Measurements from ENCODE around the gene TRIM25.

DNA sequence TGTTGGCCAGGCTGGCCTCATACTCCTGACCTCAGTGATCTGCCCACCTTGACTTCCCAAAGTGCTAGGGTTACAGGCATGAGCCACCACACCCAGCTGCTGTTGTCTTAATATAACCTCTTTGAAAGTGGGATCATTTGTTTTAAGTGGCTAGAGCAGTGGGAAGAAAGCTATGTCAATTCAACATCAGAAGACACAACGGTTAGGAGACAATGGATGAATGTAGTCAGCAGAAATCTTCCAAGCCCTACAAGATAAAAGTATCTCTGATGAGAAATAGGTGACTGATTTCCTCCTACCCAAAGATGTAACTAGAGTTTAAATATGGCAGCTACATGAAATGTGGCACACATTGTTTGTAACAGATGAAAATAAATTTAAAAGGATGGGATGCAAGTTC lies 20.0 kb upstream of the TRIM25 start:
- TF ChIP-seq, protein P1, sequence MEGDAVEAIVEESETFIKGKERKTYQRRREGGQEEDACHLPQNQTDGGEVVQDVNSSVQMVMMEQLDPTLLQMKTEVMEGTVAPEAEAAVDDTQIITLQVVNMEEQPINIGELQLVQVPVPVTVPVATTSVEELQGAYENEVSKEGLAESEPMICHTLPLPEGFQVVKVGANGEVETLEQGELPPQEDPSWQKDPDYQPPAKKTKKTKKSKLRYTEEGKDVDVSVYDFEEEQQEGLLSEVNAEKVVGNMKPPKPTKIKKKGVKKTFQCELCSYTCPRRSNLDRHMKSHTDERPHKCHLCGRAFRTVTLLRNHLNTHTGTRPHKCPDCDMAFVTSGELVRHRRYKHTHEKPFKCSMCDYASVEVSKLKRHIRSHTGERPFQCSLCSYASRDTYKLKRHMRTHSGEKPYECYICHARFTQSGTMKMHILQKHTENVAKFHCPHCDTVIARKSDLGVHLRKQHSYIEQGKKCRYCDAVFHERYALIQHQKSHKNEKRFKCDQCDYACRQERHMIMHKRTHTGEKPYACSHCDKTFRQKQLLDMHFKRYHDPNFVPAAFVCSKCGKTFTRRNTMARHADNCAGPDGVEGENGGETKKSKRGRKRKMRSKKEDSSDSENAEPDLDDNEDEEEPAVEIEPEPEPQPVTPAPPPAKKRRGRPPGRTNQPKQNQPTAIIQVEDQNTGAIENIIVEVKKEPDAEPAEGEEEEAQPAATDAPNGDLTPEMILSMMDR (IDR thresholded peaks at IDR 0.05) = no peak
- no peak for TF ChIP-seq POLR2A (IDR thresholded peaks at IDR 0.05)
